Right ventricle myocardium superior (tissue), 1 donor: ENCODE data around the gene TNFAIP8. TPM values are rescaled to one million over a fixed set of nuclear protein-coding genes. Genes with fewer than 3 reads are reported as not detected.

Experiments used
- ATAC-seq: fragments of 200-7000 bp; cut with Tn5 transposase; one replicate; pipeline ENCODE4 v1.9.1; 2020; ENCODE audit warnings: mild to moderate bottlenecking; ENCODE audit not compliant: poor library complexity
- DNase-seq: peaks from one replicate; pipeline ENCODE4 v3.0.0-alpha.2; 2020
- intact Hi-C: fragments of 100-400 bp; cut with DNase I; formaldehyde crosslinking; loops from one replicate; pipeline ENCODE4 v1.11.2; 2022
- total RNA-seq: library from RNA; stranded (reverse); fragmentation: NEBNext Ultra II Directional; extraction: Animal tissue kit (Norgen Biotek cat#: 25700); gene quantifications from one replicate; pipeline ENCODE4 v1.2.1, GENCODE V29; 2021
- donor health status: DM: no; HTN: yes; CAD: no; lungs with severe emphysema.

TNFAIP8 gene
- total RNA-seq, 1 donor from 2014 or later, result 13.6 TPM

GRCh38 chr5:119383008-119383407 lies 27.2 kb downstream of the TNFAIP8 start:
- intact Hi-C loops, result no loop called here
- no peak for DNase-seq
- ATAC-seq, result no peak

- ATAC-seq (no peak), DNase-seq (no peak)
- intact Hi-C loops, result no loop called here
These were observed 29.3 kb downstream of the TNFAIP8 start for GRCh38 chr5:119385136-119385535.

- ATAC-seq (no peak), DNase-seq (no peak)
- intact Hi-C loops, result no loop called here
These were observed 29.8 kb downstream of the TNFAIP8 start for GRCh38 chr5:119385536-119386128.

- intact Hi-C loops, result no loop called here
- ATAC-seq, result peak; percentile 70
- DNase-seq, result no peak
These were observed 31.0 kb downstream of the TNFAIP8 start for GRCh38 chr5:119386596-119387344.

GRCh38 chr5:119387945-119388618 lies 32.3 kb downstream of the TNFAIP8 start:
- DNase-seq (no peak), ATAC-seq (no peak)
- intact Hi-C loops, result no loop called here

- DNase-seq, result no peak
- no peak for ATAC-seq
- intact Hi-C loops, result no loop called here
These were observed 32.9 kb downstream of the TNFAIP8 start for GRCh38 chr5:119388619-119389190.

GRCh38 chr5:119389288-119390030 lies 33.6 kb downstream of the TNFAIP8 start:
- intact Hi-C loops, result loop anchor here (10.0 kb wide), 1 partner anchor 55 kb away; no protein-coding TSS in a partner anchor
- ATAC-seq (no peak), DNase-seq (no peak)

GRCh38 chr5:119390404-119390803 lies 34.6 kb downstream of the TNFAIP8 start:
- ATAC-seq (no peak), DNase-seq (no peak)
- intact Hi-C loops, result loop anchor here (10.0 kb wide), 1 partner anchor 56 kb away; no protein-coding TSS in a partner anchor

- no peak for ATAC-seq
- intact Hi-C loops, result loop anchor here (10.0 kb wide), 1 partner anchor 58 kb away; no protein-coding TSS in a partner anchor
- no peak for DNase-seq
These were observed 37.4 kb downstream of the TNFAIP8 start for GRCh38 chr5:119393201-119393691.

GRCh38 chr5:119393746-119394145 lies 37.9 kb downstream of the TNFAIP8 start:
- intact Hi-C loops, result loop anchor here (10.0 kb wide), 1 partner anchor 59 kb away; no protein-coding TSS in a partner anchor
- ATAC-seq, result no peak
- DNase-seq, result no peak

GRCh38 chr5:119395080-119395836 lies 39.4 kb downstream of the TNFAIP8 start:
- intact Hi-C loops, result loop anchor here (10.0 kb wide), 1 partner anchor 60 kb away; no protein-coding TSS in a partner anchor
- no peak for DNase-seq
- no peak for ATAC-seq

GRCh38 chr5:119396030-119396664 lies 40.3 kb downstream of the TNFAIP8 start:
- DNase-seq (no peak), ATAC-seq (no peak)
- intact Hi-C loops, result loop anchor here (10.0 kb wide), 1 partner anchor 61 kb away; no protein-coding TSS in a partner anchor

GRCh38 chr5:119397518-119398380 lies 41.9 kb downstream of the TNFAIP8 start:
- intact Hi-C loops, result loop anchor here (10.0 kb wide), 1 partner anchor 63 kb away; no protein-coding TSS in a partner anchor
- no peak for ATAC-seq
- no peak for DNase-seq

GRCh38 chr5:119398727-119399466 lies 43.1 kb downstream of the TNFAIP8 start:
- ATAC-seq (peak; percentile 94), DNase-seq (peak; percentile 79)
- intact Hi-C loops, result loop anchor here (10.0 kb wide), 1 partner anchor 64 kb away; no protein-coding TSS in a partner anchor

GRCh38 chr5:119400245-119400644 lies 44.4 kb downstream of the TNFAIP8 start:
- ATAC-seq, result no peak
- no peak for DNase-seq
- intact Hi-C loops, result no loop called here
